Suprapubic skin (tissue), 4 donors: ENCODE results near the gene WDR11. TPM values are rescaled to one million over a fixed set of nuclear protein-coding genes. Genes with fewer than 3 reads are reported as not detected.

ENCODE experiments used
- DNase-seq, 2 donors: peaks; one replicate each; pipeline ENCODE4 v3.0.0-alpha.2; 2019; ENCODE audit warnings: low spot score in 2 of 2
- H3K27ac ChIP-seq: fragments of 200-600 bp; sonication (generic); one replicate; pipeline ENCODE4 v1.5.1; 2019
- H3K27me3 ChIP-seq: fragments of 200-600 bp; sonication (generic); one replicate; pipeline ENCODE4 v1.5.1; 2019
- H3K36me3 ChIP-seq: fragments of 200-600 bp; sonication (generic); one replicate; pipeline ENCODE4 v1.5.1; 2019
- H3K4me1 ChIP-seq: fragments of 200-600 bp; sonication (generic); one replicate; pipeline ENCODE4 v1.5.1; 2019
- H3K4me3 ChIP-seq: fragments of 200-600 bp; sonication (generic); one replicate; pipeline ENCODE4 v1.5.1; 2019; ENCODE audit warnings: mild to moderate bottlenecking
- H3K9me3 ChIP-seq: fragments of 200-600 bp; sonication (generic); one replicate; pipeline ENCODE4 v1.5.1; 2019
- CTCF ChIP-seq, 2 donors: fragments of 200-600 bp in 1 of 2; fragments of 450-650 bp in 1 of 2; sonication (generic) in 1 of 2; IDR thresholded peaks; one replicate each; pipeline ENCODE4 v1.5.1; 2016 to 2019; ENCODE audit warnings: antibody characterized with exemption in 2 of 2, mild to moderate bottlenecking in 1 of 2, moderate library complexity in 1 of 2
- EP300 ChIP-seq: sonication (generic); formaldehyde crosslinking; IDR thresholded peaks from one replicate; pipeline ENCODE4 v1.6.1; 2017; ENCODE audit warnings: antibody characterized with exemption
- POLR2A ChIP-seq, 2 donors: fragments of 450-650 bp; IDR thresholded peaks; one replicate each; pipeline ENCODE4 v1.6.1; 2017; ENCODE audit warnings: antibody characterized with exemption in 2 of 2, mild to moderate bottlenecking in 2 of 2, moderate library complexity in 2 of 2
- POLR2AphosphoS5 ChIP-seq, 3 donors: sonication (generic); formaldehyde crosslinking; IDR thresholded peaks; one replicate each; pipeline ENCODE4 v1.6.1; 2017; ENCODE audit warnings: antibody characterized with exemption in 3 of 3
- WGBS: methylation state at CpG from one replicate; pipeline ENCODE4 v1.1.5; 2018; 5-methylcytosine and 5-hydroxymethylcytosine counted together
- total RNA-seq, 4 donors: library from RNA; depleted of rRNA; stranded (reverse); fragments of >200 nt; gene quantifications; one replicate each; pipeline ENCODE4 v1.1.0, GENCODE V29; 2016

The WDR11 gene
- total RNA-seq, 4 donors from 2014 or later: 32.9 to 107 (median 64.7) TPM

DNA sequence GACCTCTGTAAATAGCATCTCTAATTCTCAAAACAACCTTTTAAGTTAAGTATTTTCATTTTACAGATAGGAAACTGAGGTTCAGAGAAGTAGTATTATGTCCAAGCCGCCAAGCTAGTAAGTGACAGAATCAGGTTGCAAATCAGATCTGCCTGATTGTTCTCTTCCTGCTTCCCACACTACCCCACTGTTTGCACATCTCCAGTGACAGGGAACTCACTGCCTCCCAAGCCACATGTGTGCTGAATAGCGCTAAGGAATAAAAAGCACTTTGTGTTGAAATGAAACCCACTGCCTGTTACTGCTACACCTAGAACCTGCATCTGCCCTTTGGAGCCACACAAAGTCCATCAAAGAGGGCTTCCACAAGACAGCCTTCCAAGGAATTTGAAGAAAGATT is 45.1 kb upstream of the WDR11 start:
- no peaks in the 10 kb centered on the region for H3K36me3 ChIP-seq
- no peak for DNase-seq

GRCh38 chr10:120810298-120810697 is 40.9 kb upstream of the WDR11 start:
- Histone ChIP-seq H3K27ac (no peak overlapping the region), H3K27me3 (peaks cover 1% of the 10 kb centered on the region), H3K36me3 (no peaks in the 10 kb centered on the region), H3K4me3 (no peak overlapping the region), H3K4me1 (no peaks in the 10 kb centered on the region), H3K9me3 (no peaks in the 10 kb centered on the region)
- TF ChIP-seq POLR2AphosphoS5 (IDR thresholded peaks at IDR 0.05) (no peak), EP300 (no peak), POLR2A (IDR thresholded peaks at IDR 0.05) (no peak), CTCF (IDR thresholded peaks at IDR 0.05) (no peak)
- 27% methylated on average over 2 of the region's 2 CpGs for WGBS
- no peak for DNase-seq

More for the DNA sequence above, 45.1 kb upstream of the WDR11 start:
- Histone ChIP-seq H3K4me3 (no peak overlapping the region), H3K27ac (no peak overlapping the region), H3K4me1 (no peaks in the 10 kb centered on the region), H3K27me3 (peaks cover 5% of the 10 kb centered on the region), H3K9me3 (no peaks in the 10 kb centered on the region)
- no peak for TF ChIP-seq CTCF (IDR thresholded peaks at IDR 0.05)
- no peak for TF ChIP-seq POLR2AphosphoS5 (IDR thresholded peaks at IDR 0.05)
- no peak for TF ChIP-seq POLR2A (IDR thresholded peaks at IDR 0.05)
- no peak for TF ChIP-seq EP300
- WGBS: 95% methylated on average over 2 of the region's 2 CpGs

DNA sequence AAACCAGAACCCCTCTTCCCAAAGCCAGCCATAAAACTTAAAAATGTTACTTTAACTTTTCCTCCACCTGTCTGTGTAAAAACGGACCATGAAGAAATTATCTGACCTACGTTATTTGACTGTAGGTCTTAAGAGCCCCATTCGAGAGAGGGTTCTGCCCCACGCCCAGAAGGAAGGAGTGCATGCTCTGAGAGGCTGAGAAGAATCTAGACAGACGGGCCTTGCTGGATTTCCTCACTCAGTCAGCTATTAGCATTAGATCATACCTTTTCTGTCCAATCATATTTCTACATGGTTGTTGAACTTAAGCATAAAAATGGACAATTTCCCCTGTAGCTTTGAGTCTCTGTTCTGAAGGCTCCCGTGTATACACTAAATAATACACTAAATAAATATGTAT is 38.1 kb upstream of the WDR11 start:
- Histone ChIP-seq H3K4me3 (no peak overlapping the region), H3K9me3 (no peaks in the 10 kb centered on the region), H3K4me1 (no peaks in the 10 kb centered on the region), H3K36me3 (no peaks in the 10 kb centered on the region), H3K27ac (no peak overlapping the region), H3K27me3 (peaks cover 7% of the 10 kb centered on the region)
- TF ChIP-seq POLR2A (IDR thresholded peaks at IDR 0.05) (no peak), EP300 (no peak), CTCF (IDR thresholded peaks at IDR 0.05) (no peak), POLR2AphosphoS5 (IDR thresholded peaks at IDR 0.05) (no peak)
- 60% methylated on average over 6 of the region's 6 CpGs for WGBS
- no peak for DNase-seq

GRCh38 chr10:120818301-120818700 is 32.9 kb upstream of the WDR11 start:
- WGBS: 84% methylated on average over 4 of the region's 4 CpGs
- Histone ChIP-seq H3K9me3 (no peaks in the 10 kb centered on the region), H3K27ac (no peak overlapping the region)

DNA sequence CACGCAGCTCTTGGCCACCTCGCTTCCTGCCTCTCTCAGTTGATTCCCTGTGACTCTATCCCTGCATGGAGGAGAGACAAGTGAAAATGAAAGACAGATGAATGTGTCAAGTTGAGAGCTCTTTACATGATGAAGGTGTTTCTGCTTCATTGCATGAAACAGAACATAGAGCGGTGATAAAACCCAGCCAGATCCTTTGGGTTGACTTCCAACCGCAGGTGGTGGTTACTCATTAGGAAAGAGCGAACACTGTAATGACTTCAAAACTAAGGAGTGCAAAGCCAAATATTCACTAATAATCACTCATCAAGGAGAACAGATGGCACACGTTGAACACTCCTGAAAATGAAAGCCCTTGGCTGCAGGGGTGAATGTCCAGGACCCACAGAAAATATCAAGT is 31.8 kb upstream of the WDR11 start:
- WGBS: 80% methylated on average over 6 of the region's 6 CpGs
- TF ChIP-seq EP300 (no peak), CTCF (IDR thresholded peaks at IDR 0.05) (no peak), POLR2A (IDR thresholded peaks at IDR 0.05) (no peak), POLR2AphosphoS5 (IDR thresholded peaks at IDR 0.05) (no peak)
- no peak for DNase-seq

More at GRCh38 chr10:120818301-120818700, 32.9 kb upstream of the WDR11 start:
- Histone ChIP-seq H3K36me3 (no peaks in the 10 kb centered on the region), H3K27me3 (peaks cover 19% of the 10 kb centered on the region), H3K4me1 (no peaks in the 10 kb centered on the region), H3K4me3 (no peak overlapping the region)
- no peak for DNase-seq
- TF ChIP-seq POLR2AphosphoS5 (IDR thresholded peaks at IDR 0.05) (no peak), CTCF (IDR thresholded peaks at IDR 0.05) (no peak), POLR2A (IDR thresholded peaks at IDR 0.05) (no peak), EP300 (no peak)

More for the DNA sequence above, 31.8 kb upstream of the WDR11 start:
- no peak overlapping the region for H3K27ac ChIP-seq
- H3K9me3 ChIP-seq: no peaks in the 10 kb centered on the region
- no peaks in the 10 kb centered on the region for H3K4me1 ChIP-seq
- peaks cover 19% of the 10 kb centered on the region for H3K27me3 ChIP-seq
- no peaks in the 10 kb centered on the region for H3K36me3 ChIP-seq
- H3K4me3 ChIP-seq: no peak overlapping the region
